WERI-Rb-1 (cell line): Measurements from ENCODE around the gene RNF215.

Source experiments
- DNase-seq: peaks from one replicate; pipeline ENCODE4 v3.0.0-alpha.2; 2020
- H3K27ac ChIP-seq: fragments of 250-450 bp; sonication (Bioruptor Pico); 2 replicates; pipeline ENCODE4 v1.5.1; 2020; ENCODE audit warnings: mild to moderate bottlenecking, moderate library complexity
- H3K27me3 ChIP-seq: fragments of 250-450 bp; sonication (Bioruptor Pico); 2 replicates; pipeline ENCODE4 v1.5.1; 2021; ENCODE audit warnings: mild to moderate bottlenecking, low read depth, moderate library complexity; ENCODE audit not compliant: insufficient read depth, severe bottlenecking
- H3K36me3 ChIP-seq: fragments of 250-450 bp; sonication (Bioruptor Pico); 2 replicates; pipeline ENCODE4 v1.5.1; 2020; ENCODE audit warnings: mild to moderate bottlenecking, moderate library complexity
- H3K4me3 ChIP-seq: 2 replicates; pipeline ENCODE4 v1.5.1; 2011; ENCODE audit warnings: low read depth, mild to moderate bottlenecking, control low read depth, low read length
- H3K9me3 ChIP-seq: fragments of 250-450 bp; sonication (Bioruptor Pico); 2 replicates; pipeline ENCODE4 v1.5.1; 2021; ENCODE audit warnings: mild to moderate bottlenecking, moderate library complexity; ENCODE audit not compliant: severe bottlenecking
- TF ChIP-seq, protein P1 (sequence below): IDR thresholded peaks from 2 replicates; pipeline ENCODE4 v1.5.1; 2011; ENCODE audit warnings: low read depth, mild to moderate bottlenecking, control low read depth, inconsistent platforms, low read length

Gene RNF215

DNA sequence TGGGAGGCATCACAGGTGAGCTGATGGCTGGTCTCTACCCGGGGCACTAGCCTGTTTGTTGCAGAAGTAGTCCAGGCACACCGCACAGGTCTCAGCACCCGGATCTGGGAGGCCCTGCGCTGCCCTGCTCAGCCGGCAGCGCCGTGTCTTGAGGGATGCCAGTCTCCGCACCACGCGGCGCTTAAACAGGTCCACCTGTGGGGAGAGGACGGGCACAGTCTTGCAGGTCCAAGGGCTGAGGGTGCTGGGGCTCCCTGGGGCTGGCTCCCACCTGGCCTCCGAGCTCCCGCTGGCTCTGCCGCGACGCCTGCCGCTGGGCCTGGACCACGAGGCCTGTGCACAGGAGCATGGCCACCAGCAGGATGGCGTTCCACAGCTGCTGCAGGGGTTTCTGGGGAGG lies 7.2 kb downstream of the RNF215 start:
- no peaks in the 10 kb centered on the region for H3K27me3 ChIP-seq
- peaks cover 11% of the 10 kb centered on the region for H3K36me3 ChIP-seq
- TF ChIP-seq, protein P1, sequence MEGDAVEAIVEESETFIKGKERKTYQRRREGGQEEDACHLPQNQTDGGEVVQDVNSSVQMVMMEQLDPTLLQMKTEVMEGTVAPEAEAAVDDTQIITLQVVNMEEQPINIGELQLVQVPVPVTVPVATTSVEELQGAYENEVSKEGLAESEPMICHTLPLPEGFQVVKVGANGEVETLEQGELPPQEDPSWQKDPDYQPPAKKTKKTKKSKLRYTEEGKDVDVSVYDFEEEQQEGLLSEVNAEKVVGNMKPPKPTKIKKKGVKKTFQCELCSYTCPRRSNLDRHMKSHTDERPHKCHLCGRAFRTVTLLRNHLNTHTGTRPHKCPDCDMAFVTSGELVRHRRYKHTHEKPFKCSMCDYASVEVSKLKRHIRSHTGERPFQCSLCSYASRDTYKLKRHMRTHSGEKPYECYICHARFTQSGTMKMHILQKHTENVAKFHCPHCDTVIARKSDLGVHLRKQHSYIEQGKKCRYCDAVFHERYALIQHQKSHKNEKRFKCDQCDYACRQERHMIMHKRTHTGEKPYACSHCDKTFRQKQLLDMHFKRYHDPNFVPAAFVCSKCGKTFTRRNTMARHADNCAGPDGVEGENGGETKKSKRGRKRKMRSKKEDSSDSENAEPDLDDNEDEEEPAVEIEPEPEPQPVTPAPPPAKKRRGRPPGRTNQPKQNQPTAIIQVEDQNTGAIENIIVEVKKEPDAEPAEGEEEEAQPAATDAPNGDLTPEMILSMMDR = no peak
- no peak overlapping the region for H3K27ac ChIP-seq
- no peak overlapping the region for H3K4me3 ChIP-seq
- no peak for DNase-seq
- no peaks in the 10 kb centered on the region for H3K9me3 ChIP-seq

DNA sequence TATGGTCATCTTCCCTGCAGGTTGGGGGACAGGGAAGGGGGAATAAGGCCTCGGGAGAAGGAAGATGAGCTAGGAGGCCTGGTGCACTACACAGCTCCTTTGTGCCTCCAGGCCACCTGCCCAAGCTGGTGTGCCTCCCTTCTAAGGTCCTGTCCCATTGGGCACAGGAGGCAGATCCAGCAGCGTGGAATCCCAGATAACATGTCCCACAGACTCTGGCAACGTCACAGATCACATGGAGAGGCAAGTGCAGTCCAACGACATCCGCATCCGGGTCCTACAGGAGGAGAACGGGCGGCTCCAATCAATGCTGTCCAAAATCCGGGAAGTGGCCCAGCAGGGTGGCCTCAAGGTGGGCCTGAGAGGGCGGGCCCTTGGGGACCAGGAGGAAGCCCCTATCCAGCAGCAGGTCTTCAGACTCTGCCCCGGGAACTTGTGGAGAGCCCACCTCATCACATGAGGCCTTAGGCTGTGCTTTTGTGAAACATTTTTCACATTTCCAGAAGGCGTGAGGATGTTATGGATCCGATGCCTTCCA lies 11.8 kb downstream of the RNF215 start:
- peaks cover 8% of the 10 kb centered on the region for H3K36me3 ChIP-seq
- H3K4me3 ChIP-seq = no peak overlapping the region

DNA sequence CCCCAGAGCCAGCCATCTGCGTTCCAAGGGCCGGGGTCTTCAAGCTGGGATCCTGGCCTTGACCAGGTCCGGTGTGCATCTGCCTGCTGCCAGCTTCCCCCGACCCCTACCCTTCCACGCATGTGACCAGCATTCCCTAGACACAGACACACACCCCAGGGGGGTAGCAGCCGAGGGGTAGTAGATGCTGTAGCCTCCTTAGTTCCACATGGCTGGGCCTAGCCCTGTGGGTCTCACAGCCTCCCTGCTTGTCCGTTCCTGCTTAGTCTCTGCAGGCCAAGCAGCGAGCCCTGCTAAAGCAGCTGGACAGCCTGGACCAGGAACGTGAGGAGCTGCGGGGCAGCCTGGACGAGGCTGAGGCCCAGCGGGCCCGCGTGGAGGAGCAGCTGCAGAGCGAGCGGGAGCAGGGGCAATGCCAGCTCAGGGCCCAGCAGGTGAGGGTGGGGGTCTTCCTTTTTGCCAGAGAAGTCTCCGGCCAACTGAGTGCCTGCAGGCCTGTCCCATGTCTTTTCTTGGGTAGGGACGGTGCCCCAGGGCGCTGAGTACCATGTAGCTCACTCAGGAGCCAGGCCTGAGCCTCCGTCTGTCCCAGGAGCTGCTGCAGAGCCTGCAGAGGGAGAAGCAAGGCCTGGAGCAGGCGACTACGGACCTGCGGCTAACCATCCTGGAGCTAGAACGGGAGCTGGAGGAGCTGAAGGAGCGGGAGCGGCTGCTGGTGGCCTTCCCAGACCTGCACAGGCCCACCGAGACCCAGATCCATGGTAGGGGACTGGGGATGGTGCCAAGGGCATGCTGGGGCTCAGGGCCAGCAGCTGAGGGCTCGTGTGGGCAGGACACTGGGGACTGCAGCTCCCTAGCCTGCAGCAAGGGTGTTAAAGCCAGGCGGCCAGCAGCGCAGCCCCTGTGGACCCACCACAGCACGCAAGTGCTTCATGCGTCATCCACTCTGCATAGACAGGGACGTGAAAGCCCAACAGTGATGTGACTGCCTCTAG lies 13.6 kb downstream of the RNF215 start:
- H3K27ac ChIP-seq = peak overlapping the region; percentile 52
- no peak overlapping the region for H3K4me3 ChIP-seq
- H3K9me3 ChIP-seq = no peaks in the 10 kb centered on the region
- H3K27me3 ChIP-seq = no peaks in the 10 kb centered on the region
- DNase-seq = peak; percentile 61
- TF ChIP-seq, protein P1 = no peak
- H3K36me3 ChIP-seq = peaks cover 8% of the 10 kb centered on the region

More for the DNA sequence above, 11.8 kb downstream of the RNF215 start:
- no peaks in the 10 kb centered on the region for H3K27me3 ChIP-seq
- H3K9me3 ChIP-seq = no peaks in the 10 kb centered on the region
- H3K27ac ChIP-seq = no peak overlapping the region
- no peak for DNase-seq
- TF ChIP-seq, protein P1 = no peak

DNA sequence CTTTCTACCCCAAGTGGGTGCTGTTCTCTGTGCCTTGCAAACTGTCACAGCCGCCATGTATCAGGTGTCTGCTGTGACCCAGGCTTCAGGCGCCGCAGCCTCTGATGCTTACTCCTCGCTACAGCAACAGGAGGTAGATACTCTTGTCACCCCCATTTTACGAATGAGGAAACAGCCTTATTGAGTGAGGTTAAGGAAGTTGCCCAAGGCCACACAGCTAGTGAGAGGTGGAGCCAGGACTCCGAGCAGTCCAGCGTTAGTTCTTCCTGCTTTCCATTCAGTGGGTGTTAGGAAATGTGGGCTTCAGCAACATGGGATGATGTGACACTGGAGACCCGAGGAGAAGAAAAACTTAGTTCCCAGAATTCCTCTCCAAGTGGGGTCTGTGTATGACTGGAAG lies 14.3 kb downstream of the RNF215 start:
- no peak overlapping the region for H3K4me3 ChIP-seq
- peak overlapping the region; percentile 52 for H3K27ac ChIP-seq
- DNase-seq = no peak
- H3K27me3 ChIP-seq = no peaks in the 10 kb centered on the region
- no peaks in the 10 kb centered on the region for H3K9me3 ChIP-seq
- H3K36me3 ChIP-seq = peaks cover 5% of the 10 kb centered on the region
- TF ChIP-seq, protein P1 = no peak

DNA sequence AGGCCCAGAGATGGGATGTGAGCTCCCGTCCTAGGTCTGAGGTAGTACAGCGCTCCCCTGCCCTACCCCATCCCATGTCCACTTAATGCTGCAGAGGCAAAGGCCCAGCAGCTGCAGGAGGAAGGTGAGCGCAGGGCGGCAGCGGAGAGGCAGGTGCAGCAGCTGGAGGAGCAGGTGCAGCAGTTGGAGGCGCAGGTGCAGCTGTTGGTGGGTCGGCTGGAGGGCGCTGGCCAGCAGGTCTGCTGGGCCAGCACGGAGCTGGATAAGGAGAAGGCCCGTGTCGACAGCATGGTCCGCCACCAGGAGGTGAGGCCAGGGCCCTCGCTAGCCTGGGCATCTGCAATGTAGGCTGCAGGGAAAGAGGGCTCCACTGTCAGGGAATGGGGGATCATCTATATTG lies 15.2 kb downstream of the RNF215 start:
- Histone ChIP-seq H3K27me3 (no peaks in the 10 kb centered on the region), H3K9me3 (no peaks in the 10 kb centered on the region), H3K27ac (no peak overlapping the region), H3K4me3 (no peak overlapping the region), H3K36me3 (no peaks in the 10 kb centered on the region; the same call in none of the 2 replicates)
- TF ChIP-seq, protein P1 = no peak
- no peak for DNase-seq
